ENCODE data around the gene MGMT. TPM values are rescaled to one million over a fixed set of nuclear protein-coding genes. Genes with fewer than 3 reads are reported as not detected.
A peak's percentile ranks its signal among the peaks of the same experiment; 100 is the strongest.

Gene MGMT
- polyA plus RNA-seq, 1 of the 3 experiments (the other 2 are of a cell fraction): 10.8 TPM

DNA sequence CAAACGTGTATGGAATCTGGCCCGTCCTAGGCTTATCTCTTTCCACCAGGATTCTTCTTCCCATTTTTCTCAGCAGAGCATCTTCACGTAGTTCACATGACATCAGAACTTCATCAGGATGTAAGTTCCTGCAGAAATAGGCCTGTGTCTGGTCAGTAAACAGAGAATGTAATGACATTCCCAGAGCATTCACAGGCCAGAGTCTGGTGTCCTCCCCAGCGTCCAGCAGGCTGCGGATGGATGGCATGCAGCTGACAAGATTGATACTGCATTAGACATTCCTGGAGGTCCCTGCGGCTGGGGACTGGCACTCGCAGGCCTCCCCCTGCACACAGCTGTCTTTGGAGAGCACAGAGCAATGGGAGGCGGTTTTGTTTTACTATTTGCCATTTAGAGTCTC, 28.7 kb downstream of the MGMT start:
- Histone ChIP-seq H3K9me3 (peaks cover 10% of the 10 kb centered on the region; the same call in 1 of the 2 replicates), H3F3A (replicated peaks; ENCODE audit: insufficient read depth) (peaks cover 4% of the 10 kb centered on the region), H4K20me1 (ENCODE audit: insufficient read depth) (no peaks in the 10 kb centered on the region), H3K4me3 (ENCODE audit: low read depth in 2 of 2, low read length in 1 of 2) (no peak overlapping the region), H3K9ac (no peak overlapping the region), H2AFZ (ENCODE audit: low read depth) (no peak overlapping the region), H3K4me1 (ENCODE audit: control insufficient read depth in 1 of 2, insufficient read depth in 2 of 2, low read depth in 1 of 2, low read length in 1 of 2) (peaks cover 0 to 24% of the 10 kb centered on the region in 2 experiments; a peak in 2 of 4 replicates), H3K27ac (ENCODE audit: low read depth in 2 of 2, low read length in 1 of 2) (peak overlapping the region in 1 of 2 experiments; percentile 76; a peak in 2 of 4 replicates), H3K27me3 (ENCODE audit: insufficient read depth) (no peaks in the 10 kb centered on the region), H3K4me2 (no peak overlapping the region), H3K36me3 (replicated peaks in 1 of 2; ENCODE audit: control insufficient read depth in 1 of 2, insufficient read depth in 2 of 2, low read length in 1 of 2) (no peaks in the 10 kb centered on the region), H3K9me2 (no peaks in the 10 kb centered on the region), H3K79me2 (ENCODE audit: insufficient read depth) (no peaks in the 10 kb centered on the region)
- DNase-seq: peak; percentile 70
- ChIA-PET POLR2A (no interaction called here), CTCF (no interaction called here)
- TF ChIP-seq RCOR1 (IDR thresholded peaks at IDR 0.05; ENCODE audit: low read length): peak; percentile 92; the same call in 1 of the 2 replicates
- TF ChIP-seq, protein P1, sequence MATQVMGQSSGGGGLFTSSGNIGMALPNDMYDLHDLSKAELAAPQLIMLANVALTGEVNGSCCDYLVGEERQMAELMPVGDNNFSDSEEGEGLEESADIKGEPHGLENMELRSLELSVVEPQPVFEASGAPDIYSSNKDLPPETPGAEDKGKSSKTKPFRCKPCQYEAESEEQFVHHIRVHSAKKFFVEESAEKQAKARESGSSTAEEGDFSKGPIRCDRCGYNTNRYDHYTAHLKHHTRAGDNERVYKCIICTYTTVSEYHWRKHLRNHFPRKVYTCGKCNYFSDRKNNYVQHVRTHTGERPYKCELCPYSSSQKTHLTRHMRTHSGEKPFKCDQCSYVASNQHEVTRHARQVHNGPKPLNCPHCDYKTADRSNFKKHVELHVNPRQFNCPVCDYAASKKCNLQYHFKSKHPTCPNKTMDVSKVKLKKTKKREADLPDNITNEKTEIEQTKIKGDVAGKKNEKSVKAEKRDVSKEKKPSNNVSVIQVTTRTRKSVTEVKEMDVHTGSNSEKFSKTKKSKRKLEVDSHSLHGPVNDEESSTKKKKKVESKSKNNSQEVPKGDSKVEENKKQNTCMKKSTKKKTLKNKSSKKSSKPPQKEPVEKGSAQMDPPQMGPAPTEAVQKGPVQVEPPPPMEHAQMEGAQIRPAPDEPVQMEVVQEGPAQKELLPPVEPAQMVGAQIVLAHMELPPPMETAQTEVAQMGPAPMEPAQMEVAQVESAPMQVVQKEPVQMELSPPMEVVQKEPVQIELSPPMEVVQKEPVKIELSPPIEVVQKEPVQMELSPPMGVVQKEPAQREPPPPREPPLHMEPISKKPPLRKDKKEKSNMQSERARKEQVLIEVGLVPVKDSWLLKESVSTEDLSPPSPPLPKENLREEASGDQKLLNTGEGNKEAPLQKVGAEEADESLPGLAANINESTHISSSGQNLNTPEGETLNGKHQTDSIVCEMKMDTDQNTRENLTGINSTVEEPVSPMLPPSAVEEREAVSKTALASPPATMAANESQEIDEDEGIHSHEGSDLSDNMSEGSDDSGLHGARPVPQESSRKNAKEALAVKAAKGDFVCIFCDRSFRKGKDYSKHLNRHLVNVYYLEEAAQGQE (IDR thresholded peaks at IDR 0.05; ENCODE audit: low read depth, low read length): no peak
- peak; percentile 66; the same call in 1 of the 2 replicates for TF ChIP-seq MXI1 (IDR thresholded peaks at IDR 0.05; ENCODE audit: low read depth, low read length)
- TF ChIP-seq, protein P2, sequence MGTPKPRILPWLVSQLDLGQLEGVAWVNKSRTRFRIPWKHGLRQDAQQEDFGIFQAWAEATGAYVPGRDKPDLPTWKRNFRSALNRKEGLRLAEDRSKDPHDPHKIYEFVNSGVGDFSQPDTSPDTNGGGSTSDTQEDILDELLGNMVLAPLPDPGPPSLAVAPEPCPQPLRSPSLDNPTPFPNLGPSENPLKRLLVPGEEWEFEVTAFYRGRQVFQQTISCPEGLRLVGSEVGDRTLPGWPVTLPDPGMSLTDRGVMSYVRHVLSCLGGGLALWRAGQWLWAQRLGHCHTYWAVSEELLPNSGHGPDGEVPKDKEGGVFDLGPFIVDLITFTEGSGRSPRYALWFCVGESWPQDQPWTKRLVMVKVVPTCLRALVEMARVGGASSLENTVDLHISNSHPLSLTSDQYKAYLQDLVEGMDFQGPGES (IDR thresholded peaks at IDR 0.05; ENCODE audit: low read depth, low read length): no peak
- TF ChIP-seq EP300 (IDR thresholded peaks at IDR 0.05; ENCODE audit: borderline replicate concordance in 1 of 2, low read depth in 1 of 2, low read length in 1 of 2): peak in 1 of 2 experiments; percentile 77; a peak in 1 of 4 replicates
- TF ChIP-seq FOSL2 (IDR thresholded peaks at IDR 0.05; ENCODE audit: borderline replicate concordance, low read depth): no peak
- TF ChIP-seq NFIC (IDR thresholded peaks at IDR 0.05; ENCODE audit: borderline replicate concordance): no peak
- TF ChIP-seq FOXJ3 (CRISPR knock-in tag; IDR thresholded peaks at IDR 0.05): peak; percentile 85
- TF ChIP-seq RAD21 (IDR thresholded peaks at IDR 0.05; ENCODE audit: low read length): peak; percentile 20; the same call in 1 of the 2 replicates
- 42% methylated on average over 7 of the region's 8 CpGs for WGBS (ENCODE audit: low lambda C conversion rate)

DNA sequence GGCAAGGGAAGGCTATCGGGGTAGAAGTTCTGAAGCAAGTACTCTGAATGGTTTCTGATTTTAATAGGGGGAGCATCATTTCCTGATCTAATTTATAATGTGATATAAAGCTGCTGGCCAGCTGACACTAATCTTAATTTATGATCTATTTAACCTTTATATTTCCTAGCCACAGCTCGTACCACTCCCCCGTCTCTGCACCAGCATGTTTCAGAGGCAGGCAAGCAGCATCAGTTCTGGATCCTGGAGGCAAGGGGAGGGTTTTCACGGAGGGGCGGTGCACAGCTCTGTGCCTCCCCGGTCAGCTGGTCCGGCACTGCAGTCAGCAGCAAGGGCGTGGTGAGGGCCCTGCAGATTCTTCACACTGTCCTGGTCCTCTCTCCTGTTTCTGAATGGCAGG, 30.0 kb downstream of the MGMT start:
- no peak overlapping the region for H3K27ac ChIP-seq (ENCODE audit: low read depth in 2 of 2, low read length in 1 of 2)
- H3K9me2 ChIP-seq: no peaks in the 10 kb centered on the region
- no peak overlapping the region for H2AFZ ChIP-seq (ENCODE audit: low read depth)
- POLR2A ChIA-PET: no interaction called here
- no peaks in the 10 kb centered on the region for H3K79me2 ChIP-seq (ENCODE audit: insufficient read depth)
- no peaks in the 10 kb centered on the region for H4K20me1 ChIP-seq (ENCODE audit: insufficient read depth)
- no peak overlapping the region for H3K4me2 ChIP-seq
- H3K27me3 ChIP-seq (ENCODE audit: insufficient read depth): no peaks in the 10 kb centered on the region
- no peaks in the 10 kb centered on the region for H3F3A ChIP-seq (replicated peaks; ENCODE audit: insufficient read depth)
- DNase-seq: peak; percentile 75
- 31% methylated on average over 6 of the region's 8 CpGs for WGBS (ENCODE audit: low lambda C conversion rate)
- peaks cover 0 to 27% of the 10 kb centered on the region in 2 experiments; a peak in 2 of 4 replicates for H3K4me1 ChIP-seq (ENCODE audit: control insufficient read depth in 1 of 2, insufficient read depth in 2 of 2, low read depth in 1 of 2, low read length in 1 of 2)
- H3K36me3 ChIP-seq (replicated peaks in 1 of 2; ENCODE audit: control insufficient read depth in 1 of 2, insufficient read depth in 2 of 2, low read length in 1 of 2): no peaks in the 10 kb centered on the region
- H3K4me3 ChIP-seq (ENCODE audit: low read depth in 2 of 2, low read length in 1 of 2): no peak overlapping the region
- H3K9me3 ChIP-seq: no peaks in the 10 kb centered on the region; the same call in 1 of the 2 replicates
- CTCF ChIA-PET: no interaction called here
- H3K9ac ChIP-seq: no peak overlapping the region
- TF ChIP-seq GABPA (IDR thresholded peaks at IDR 0.05; ENCODE audit: low read depth) (no peak), TAF1 (IDR thresholded peaks at IDR 0.05; ENCODE audit: borderline replicate concordance, low read depth, low read length) (no peak), EP300 (IDR thresholded peaks at IDR 0.05; ENCODE audit: borderline replicate concordance in 1 of 2, low read depth in 1 of 2, low read length in 1 of 2) (peak in 1 of 2 experiments; percentile 54; a peak in 1 of 4 replicates), RCOR1 (IDR thresholded peaks at IDR 0.05; ENCODE audit: low read length) (peak; percentile 47; the same call in 1 of the 2 replicates), MXI1 (IDR thresholded peaks at IDR 0.05; ENCODE audit: low read depth, low read length) (peak; percentile 53; the same call in 1 of the 2 replicates), EZH2phosphoT487 (IDR thresholded peaks at IDR 0.05; ENCODE audit: borderline replicate concordance, low read depth) (no peak), TCF12 (IDR thresholded peaks at IDR 0.05) (no peak)
- TF ChIP-seq, protein P3, sequence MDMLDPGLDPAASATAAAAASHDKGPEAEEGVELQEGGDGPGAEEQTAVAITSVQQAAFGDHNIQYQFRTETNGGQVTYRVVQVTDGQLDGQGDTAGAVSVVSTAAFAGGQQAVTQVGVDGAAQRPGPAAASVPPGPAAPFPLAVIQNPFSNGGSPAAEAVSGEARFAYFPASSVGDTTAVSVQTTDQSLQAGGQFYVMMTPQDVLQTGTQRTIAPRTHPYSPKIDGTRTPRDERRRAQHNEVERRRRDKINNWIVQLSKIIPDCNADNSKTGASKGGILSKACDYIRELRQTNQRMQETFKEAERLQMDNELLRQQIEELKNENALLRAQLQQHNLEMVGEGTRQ (IDR thresholded peaks at IDR 0.05; ENCODE audit: borderline replicate concordance, low read depth, low read length): no peak
- TF ChIP-seq, protein P1 (IDR thresholded peaks at IDR 0.05; ENCODE audit: low read depth, low read length): no peak
- TF ChIP-seq, protein P4, sequence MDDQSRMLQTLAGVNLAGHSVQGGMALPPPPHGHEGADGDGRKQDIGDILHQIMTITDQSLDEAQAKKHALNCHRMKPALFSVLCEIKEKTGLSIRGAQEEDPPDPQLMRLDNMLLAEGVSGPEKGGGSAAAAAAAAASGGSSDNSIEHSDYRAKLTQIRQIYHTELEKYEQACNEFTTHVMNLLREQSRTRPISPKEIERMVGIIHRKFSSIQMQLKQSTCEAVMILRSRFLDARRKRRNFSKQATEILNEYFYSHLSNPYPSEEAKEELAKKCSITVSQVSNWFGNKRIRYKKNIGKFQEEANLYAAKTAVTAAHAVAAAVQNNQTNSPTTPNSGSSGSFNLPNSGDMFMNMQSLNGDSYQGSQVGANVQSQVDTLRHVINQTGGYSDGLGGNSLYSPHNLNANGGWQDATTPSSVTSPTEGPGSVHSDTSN (IDR thresholded peaks at IDR 0.05): no peak

Measured in SK-N-SH (cell line).